Activated CD4-positive, alpha-beta T cell treated with anti-CD3 and anti-CD28 coated beads, Interleukin-2, amount 50 U/mL, for 4 hours (primary cell): ENCODE data around the gene EOGT.

Source experiments
- DNase-seq, 2 experiments: peaks; one replicate each; pipeline ENCODE4 v3.0.0-alpha.2; 2020

EOGT gene

GRCh38 chr3:68953816-68954444, 59.6 kb downstream of the EOGT start:
- DNase-seq = no peak

- DNase-seq = no peak
Observed at GRCh38 chr3:68945225-68945624, 68.3 kb downstream of the EOGT start.

- DNase-seq = no peak
Observed at GRCh38 chr3:68943753-68944500, 69.6 kb downstream of the EOGT start.

GRCh38 chr3:68941055-68941454, 72.4 kb downstream of the EOGT start:
- DNase-seq = no peak

- no peak for DNase-seq
Observed at GRCh38 chr3:68936856-68937255, 76.6 kb downstream of the EOGT start.

GRCh38 chr3:68935778-68936177, 77.7 kb downstream of the EOGT start:
- no peak for DNase-seq

GRCh38 chr3:68931406-68932149, 81.9 kb downstream of the EOGT start:
- no peak for DNase-seq
